T1000 (cell line): ENCODE data around the gene CAND2.

Experiments
- DNase-seq: peaks from one replicate; lab custom pipeline; 2025; ENCODE audit warnings: mixed read lengths; lab: John Stamatoyannopoulos, UW

CAND2 gene

DNA sequence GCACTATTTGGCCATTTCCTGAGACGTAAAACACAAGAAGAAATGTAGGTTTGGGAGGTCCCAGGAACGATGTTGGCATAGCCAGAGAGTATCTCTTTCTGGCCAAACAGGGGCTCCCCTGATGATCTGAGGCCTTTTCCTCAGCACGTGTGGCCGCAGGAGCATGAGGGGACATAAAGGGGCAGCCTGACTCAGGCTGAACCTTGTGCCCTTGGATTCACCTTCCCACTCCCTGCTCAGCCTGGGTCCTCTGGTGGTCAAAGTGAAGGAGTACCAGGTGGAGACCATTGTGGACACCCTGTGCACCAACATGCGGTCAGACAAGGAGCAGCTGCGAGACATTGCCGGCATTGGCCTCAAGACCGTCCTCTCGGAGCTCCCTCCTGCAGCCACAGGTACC, 10.6 kb downstream of the CAND2 start:
- DNase-seq: no peak

DNA sequence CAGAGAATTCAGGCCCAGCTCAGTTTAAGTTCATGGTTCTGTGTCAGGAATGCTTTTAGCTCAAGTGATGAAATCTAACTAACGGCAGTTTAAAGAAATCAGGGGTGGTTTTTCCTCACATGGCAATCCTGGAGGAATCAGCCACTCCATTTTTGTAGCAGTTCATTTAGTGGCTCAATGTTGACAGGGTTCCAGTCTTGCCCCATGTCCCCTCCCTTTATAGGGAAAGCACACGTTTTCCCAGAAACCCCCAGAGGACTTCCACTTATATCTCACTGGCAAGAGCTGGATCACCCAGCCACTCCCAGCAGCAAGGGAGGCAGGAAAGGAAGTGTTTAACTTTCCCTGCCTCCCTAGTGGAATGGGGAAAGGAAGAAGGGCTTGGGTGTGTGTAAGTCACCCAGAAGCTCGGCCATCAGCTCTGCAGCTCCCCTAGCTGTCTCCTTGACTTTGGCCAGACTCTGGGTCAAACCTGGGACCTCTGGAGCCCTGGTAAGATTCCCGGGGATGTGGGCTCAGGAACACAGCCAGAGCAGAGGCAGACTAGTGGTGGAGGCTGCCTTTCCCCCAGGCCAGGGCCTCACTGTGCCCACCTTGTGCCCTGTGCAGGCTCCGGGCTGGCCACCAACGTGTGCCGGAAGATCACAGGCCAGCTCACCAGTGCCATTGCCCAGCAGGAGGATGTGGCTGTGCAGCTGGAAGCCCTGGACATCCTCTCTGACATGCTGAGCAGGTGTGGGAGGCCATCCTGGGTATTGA, 11.3 kb downstream of the CAND2 start:
- DNase-seq: no peak

DNA sequence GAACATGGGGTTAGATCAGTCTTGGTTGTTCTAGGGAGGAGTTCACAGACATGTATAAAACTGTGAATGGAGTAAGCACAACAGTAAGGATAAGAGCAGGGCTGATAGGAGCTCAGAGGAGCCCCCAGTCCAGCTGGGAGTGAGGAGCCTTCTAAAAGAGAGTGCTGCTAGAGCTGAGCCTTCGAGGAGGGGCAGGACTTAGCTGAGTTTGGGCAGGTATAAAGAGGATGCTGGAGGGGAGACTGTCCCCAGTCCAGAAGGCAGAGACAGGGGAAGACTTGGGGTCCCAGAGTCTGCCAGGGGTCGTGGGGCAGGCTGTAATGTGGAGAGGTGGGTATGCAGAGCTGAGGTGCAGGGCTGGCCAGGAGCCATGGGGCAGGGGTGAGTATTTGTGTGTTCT, 12.1 kb downstream of the CAND2 start:
- no peak for DNase-seq

DNA sequence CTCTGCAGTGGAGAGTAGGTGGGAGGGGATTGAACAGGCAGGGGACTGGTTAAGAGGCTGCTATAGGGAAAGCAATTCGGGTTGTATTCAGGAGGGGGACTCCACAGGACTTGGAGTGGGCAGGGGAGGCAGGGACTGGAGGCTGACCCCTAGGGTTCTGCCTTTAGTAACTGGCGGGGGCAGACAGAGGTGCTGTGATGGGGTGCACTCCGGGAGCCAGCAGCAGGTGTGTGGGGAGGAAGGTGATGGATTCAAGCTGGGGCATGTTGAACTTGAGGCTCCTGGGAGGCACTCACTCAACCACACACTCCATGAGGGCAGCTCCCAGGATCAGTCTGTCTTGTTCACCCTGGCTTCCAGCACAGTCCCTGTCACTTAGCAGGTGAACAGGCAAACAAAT, 12.5 kb downstream of the CAND2 start:
- DNase-seq: no peak

DNA sequence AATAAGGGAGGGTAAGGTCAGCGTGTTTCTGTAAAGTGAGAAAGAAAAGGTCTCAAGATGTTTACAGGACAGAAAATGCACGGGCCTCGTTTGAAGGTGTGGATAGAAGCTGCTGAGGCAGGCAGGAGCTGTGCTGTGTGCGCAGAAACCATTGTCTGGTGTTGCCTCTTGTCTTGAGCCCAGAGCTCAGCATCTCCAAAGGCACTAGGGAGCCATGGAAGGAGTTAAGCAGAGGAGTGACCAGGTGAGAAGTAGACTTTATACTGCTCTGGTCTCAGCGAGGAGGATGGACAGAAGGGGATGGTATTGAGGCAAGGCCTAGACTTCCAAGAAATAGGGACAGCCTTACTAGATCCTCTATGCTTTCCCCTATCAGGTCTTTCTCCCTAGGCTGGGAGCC, 13.0 kb downstream of the CAND2 start:
- DNase-seq: no peak

DNA sequence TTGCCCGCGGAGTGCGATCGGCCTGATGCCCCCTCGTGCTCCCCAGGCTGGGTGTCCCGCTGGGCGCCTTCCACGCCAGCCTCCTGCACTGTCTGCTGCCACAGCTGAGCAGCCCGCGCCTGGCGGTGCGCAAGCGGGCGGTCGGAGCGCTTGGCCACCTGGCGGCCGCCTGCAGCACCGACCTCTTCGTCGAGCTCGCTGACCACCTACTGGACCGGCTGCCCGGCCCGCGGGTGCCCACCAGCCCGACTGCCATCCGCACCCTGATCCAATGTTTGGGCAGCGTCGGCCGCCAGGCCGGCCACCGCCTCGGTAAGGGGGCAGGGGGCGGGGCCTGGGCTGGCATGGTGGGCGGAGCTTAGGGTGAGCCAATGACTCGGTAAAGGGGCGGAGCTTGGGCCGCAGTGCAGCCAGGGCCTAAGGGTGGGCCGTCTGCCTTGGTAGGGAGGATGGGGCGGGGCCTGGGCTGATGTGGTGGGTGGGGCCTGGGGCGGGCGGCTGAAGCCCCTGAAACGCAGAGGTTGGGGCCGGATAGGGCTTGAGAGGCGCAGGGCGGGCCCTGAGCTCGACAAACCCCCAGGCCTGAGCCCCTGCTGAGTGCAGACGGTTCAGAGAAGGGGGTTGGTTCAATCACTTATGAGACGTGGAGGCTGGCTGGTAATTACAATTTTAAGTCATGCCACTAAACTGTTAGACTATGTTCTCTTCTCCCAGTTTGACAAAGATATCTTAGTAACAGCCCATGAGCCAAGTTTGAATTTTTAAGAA, 13.7 kb downstream of the CAND2 start:
- DNase-seq: peak; percentile 95

DNA sequence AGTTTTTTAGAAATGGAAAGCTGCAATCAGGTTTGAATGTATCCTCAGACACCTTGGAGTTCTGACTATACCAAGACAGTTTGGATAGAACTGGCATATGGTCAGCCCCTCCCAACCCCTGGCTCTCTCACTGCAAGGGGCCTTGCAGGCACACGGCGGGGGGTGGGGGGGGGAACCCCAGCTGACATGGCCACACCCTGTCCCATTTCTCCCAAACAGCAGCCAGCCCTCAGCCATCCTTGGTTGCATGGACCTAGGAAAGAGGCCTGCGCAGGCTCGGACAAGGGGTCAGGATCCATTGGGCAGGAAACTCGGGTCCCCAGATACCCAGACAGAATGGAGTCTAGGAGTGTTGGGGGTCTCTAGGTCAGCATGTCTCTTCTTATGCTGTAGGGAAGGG, 14.5 kb downstream of the CAND2 start:
- no peak for DNase-seq

DNA sequence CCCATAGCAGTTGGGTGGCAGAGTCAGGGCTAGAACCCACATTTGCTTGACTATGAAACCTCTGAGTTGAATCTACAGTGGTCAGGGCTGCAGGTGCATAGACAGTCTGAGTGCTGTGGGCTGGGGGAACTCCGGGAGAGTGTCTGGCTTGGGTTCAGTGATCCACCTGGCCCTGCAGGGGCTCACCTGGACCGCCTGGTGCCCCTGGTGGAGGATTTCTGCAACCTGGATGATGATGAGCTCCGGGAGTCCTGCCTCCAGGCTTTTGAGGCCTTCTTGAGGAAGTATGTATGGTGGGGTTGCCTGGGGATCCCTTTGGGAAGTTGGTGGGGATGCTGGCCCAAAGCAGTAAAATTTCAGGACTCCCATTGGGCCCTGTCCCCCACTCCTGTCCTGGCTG, 16.3 kb downstream of the CAND2 start:
- DNase-seq: no peak

DNA sequence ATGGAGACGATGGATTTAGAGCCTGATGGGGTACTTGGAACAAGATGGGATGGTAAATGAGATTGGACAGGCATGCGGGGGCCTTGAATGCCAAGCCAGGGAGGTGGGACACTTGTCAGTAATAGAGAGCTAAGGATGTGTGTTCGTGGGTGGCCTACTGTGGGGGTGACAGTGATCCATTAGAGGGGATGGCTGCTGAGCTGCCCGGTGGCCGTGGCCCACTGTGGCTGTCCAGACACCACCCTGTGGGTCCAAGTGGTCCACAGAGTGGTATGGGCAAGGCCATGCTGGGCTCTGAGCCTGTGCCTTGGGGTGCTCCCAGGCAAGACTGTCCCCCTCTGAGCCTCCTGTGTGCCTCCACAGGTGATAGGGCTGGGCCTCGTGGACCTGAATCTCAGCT, 17.5 kb downstream of the CAND2 start:
- DNase-seq: no peak

DNA sequence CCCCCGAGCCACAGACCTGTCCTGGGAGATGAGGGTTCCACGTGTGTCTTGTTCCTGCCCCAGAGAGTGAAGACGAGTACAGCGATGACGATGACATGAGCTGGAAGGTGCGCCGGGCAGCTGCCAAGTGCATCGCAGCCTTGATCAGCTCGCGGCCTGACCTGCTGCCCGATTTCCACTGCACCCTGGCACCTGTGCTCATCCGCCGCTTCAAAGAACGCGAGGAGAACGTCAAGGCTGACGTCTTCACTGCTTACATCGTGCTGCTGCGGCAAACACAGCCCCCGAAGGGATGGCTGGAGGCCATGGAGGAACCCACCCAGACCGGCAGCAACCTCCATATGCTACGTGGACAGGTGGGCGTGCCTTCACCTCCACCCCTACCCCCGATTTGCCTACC, 18.6 kb downstream of the CAND2 start:
- no peak for DNase-seq

DNA sequence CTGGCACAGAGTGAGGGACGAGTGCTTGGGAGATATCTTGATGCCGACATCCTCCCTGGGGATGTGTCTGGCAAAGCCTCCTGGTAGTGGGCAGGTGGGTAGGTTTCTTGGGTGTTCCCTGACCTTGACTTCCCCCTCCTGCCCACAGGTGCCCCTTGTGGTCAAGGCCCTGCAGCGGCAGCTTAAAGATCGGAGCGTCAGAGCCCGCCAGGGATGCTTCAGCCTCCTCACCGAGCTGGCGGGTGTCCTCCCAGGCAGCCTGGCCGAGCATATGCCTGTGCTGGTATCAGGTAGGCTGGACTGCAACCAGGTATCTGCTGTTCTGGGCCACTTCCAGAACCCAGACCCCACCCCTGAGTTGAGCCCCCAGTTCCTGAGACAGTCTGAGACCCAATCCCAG, 19.2 kb downstream of the CAND2 start:
- no peak for DNase-seq

DNA sequence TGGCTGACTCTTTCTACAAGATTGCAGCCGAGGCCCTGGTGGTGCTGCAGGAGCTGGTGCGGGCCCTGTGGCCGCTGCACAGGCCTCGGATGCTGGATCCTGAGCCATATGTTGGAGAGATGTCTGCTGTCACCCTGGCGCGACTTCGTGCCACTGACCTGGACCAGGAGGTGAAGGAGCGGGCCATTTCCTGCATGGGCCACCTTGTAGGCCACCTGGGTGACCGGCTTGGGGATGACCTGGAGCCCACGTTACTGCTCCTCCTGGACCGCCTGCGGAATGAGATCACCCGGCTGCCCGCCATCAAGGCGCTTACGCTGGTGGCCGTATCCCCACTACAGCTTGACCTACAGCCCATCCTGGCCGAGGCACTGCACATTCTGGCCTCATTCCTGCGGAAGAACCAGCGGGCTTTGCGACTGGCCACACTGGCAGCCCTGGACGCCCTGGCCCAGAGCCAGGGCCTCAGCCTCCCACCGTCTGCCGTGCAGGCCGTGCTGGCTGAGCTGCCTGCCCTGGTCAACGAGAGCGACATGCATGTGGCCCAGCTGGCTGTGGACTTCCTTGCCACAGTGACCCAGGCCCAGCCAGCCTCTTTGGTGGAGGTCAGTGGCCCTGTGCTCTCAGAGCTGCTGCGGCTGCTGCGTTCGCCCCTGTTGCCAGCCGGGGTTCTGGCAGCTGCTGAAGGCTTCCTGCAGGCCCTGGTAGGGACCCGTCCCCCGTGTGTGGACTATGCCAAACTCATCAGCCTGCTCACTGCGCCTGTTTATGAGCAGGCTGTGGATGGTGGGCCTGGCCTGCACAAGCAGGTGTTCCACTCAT, 20.3 kb downstream of the CAND2 start:
- no peak for DNase-seq

DNA sequence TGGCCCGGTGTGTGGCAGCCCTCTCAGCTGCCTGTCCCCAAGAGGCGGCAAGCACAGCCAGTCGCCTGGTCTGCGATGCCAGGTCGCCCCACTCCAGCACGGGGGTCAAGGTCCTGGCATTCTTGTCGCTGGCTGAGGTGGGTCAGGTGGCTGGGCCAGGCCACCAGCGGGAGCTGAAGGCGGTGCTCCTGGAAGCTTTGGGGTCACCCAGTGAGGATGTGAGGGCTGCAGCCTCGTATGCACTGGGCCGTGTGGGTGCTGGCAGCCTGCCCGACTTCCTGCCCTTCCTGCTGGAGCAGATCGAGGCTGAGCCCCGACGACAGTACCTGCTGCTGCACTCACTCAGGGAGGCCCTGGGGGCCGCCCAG, 20.8 kb downstream of the CAND2 start:
- DNase-seq: no peak

DNA sequence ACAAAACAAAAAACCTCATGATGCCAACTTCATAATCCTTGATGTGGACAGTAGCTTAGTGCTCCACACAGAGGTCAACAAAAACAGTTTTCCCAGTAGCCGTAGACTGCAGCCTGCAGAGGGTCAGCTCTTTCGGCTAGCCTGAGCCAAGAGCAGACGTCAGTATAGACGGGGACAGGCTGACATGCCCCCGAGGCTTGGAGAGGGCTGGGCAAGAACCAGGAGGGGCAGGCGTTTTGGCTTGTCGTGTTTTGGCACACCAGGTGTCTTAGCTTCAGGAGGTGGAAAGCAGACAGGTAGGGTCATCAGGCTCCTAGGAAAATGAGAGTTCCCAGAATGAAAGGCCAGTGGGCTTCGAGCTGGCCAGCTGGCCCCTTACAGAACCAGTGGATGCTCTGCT, 21.8 kb downstream of the CAND2 start:
- no peak for DNase-seq

DNA sequence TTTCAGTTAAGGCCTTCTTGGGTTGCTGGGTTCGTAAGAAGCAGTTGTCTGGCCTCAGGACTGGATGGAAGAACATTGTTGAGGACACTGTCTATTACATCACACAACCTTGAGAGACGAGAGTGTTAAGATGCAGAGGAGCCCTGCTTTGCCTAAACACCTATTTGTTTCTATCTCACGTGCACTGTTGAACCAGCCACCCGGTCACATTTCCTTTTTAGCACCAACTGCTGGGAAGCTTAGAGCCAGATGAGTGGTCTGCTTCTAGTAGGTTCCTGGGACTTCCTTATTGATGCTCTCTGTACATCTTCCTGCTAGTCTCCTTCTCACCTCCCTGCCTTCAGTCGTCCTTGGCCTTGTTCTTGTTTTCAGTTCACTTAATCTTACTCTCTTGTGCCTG, 22.3 kb downstream of the CAND2 start:
- DNase-seq: no peak

DNA sequence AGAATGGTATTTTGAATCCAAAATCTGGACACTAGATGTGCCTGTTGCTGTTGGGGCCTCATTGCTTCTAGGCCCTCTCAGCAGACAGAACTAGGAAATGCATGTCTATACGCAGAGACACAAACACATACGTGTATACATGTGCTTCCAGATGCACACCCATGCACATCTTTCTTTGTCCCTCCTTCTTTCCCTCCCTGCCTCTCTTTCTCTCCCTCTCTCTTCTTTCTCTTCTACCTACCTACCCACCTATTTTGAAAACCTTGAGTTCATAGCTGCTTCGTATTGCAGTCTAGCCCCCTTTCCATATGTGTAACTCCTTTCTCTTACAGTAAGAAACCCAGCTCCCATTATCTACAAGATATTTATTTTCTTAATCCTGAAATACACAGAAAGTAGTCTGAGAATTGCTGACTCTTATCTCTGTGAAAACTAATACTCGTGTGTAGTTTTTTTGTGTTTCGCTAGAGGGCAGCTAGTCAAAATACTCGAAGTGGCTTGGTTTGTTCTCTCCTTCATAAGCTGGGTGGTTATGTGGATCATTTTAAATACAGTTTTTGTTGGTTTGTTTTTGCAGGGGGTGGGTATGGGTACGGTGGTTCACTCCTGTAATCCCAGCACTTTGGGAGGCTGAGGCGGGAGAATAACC, 26.4 kb downstream of the CAND2 start:
- no peak for DNase-seq

DNA sequence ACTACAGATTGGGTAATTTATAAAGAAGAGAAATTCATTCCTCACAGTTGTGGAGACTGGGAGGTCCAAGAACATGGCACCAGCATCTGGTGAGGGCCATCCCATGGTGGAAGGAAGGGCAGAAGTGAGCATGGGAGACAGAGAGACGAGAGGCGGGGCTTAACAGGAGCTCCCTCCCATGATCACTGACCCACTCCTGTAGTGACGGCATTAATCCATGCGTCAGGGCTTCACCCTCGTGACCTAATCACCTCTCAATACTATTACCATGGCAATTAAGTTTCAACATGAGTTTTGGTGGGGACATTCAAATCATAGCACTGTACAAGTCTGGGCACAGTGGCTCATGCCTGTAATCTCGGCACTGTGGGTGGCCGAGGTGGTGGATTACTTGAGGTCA, 27.8 kb downstream of the CAND2 start:
- DNase-seq: no peak

DNA sequence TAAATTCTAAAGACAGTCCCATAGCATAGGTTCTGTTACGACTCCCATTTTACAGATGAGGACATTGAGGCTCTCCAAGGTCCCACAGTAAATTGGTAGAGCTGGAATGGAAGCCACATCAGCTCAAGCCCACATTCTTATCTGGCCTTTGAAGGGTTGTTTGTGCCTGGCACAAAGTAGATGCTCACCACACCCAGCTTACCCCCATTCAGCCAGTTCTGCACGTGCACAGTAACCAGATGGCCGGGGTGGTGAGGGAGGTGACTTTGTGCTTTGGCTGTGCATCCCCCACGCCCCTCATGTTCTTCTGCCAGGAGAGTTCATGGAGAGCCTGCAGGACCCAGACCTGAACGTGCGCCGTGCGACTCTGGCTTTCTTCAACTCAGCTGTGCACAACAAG, 28.7 kb downstream of the CAND2 start:
- DNase-seq: no peak

DNA sequence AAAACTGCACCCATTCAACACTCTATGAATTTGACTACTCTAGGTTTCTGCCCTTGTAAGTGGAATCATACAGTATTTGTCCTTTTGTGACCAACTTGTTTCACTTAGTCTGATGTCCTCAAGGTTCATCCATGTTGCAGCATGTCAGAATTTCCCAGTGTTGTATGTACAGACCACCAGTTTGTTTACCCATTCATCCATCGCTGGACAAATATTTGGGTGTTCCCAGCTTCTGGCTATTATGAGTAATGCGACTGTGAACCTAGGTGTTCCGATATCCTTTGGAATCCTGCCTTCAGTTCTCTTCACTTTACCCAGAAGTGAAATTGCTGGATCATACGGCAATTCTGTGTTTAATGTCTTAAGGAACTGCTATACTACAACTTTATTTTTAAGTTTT, 32.3 kb downstream of the CAND2 start:
- no peak for DNase-seq

DNA sequence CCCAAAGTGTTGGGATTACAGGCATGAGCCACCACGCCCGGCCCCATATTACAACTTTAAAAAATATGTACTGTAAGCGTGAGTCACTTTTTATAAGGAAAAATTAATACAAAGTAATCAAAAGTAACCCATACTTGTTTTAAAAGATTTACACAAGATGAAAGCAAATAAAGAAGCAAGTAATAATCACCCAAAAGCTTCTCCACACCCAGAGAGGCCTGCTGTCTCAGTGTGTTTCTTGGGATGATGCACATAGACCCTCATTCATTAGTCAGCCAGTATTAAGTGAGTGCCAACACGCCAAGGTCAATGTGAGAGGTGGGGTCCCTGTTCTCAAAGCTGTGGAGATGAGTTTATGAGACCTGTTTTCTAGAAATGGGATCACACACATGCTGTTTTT, 32.9 kb downstream of the CAND2 start:
- DNase-seq: no peak

DNA sequence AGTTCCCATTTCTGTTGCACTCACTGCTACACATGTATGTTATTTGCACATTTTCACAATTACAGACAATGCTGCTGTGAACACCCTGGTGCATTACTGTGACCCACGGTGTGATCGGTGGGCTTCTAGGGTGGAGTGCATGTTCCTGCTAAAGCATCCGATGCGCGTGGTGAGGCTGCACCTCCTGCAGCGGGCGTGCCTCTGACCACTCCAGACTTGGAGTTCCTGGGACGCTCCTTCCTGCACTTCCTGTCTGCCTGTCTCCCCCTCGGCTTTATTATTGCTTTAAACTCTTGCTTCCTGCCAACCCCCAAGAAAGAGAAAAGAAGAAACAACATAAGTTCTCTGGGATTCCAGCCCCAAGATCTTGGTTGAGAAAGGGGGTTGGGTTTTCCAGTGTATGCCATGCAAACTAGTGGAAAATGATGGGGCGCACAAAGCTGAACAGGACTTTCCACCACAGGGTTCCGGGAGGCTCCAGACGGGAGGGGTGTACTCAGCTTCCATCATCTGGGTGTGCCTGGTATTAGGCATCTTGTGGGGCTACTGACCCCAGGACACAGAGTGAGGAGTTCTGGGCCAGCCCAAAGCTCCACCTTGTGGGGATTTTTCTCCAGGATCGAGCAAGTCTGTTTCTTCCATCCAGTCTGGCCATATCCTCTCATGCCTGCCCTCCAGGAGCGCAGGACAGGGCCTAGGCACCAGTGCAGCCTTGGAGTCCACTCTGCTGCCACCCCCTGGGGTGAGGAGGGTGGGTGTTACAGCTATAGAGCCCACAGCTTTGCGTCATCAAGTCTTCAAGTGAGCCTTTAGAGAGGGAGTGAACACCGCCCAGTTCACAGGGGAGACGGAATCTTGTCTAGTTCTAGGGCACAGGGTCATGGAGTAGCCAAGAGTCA, 33.7 kb downstream of the CAND2 start:
- DNase-seq: no peak
